CD1c-positive myeloid dendritic cell (primary cell): ENCODE measurements around the gene SYT6.

Experiments
- DNase-seq: peaks from one replicate; pipeline ENCODE4 v3.0.0-alpha.2; 2016; ENCODE audit errors: extremely low spot score

Gene SYT6

DNA sequence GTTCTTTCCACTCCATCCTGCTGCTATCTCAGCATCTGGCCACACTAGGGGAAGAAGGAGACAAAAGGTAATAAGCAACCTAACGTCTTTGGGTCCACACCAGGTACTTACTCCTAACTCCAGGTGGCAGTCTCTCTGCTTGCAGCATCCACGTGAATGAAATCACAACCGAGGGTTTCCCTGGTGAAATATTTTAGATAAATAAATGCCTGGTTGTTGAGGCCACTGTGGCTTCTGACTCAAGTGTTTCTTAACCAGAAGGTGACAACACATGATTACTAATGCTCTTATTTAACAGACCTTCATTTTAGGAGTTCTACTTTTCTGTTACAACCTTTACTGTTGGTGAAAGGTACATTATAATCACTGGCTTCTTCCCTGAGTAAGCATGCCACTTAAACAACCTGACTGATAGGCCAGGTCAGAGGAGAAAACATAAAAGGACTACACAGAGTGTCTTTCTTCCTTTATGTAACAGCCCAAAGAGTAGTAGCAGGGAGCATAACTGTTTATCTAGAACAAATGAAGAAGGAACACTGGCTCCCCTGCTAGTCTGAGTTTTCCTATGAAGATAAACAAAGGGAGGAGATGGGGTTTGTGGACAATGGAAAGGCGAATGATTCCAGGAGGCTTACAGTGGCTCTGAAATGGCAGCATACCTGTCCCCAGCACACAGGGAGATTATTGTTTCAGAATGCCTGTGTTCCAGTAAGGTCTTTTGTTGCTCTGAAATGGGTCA lies 59.9 kb downstream of the SYT6 start:
- DNase-seq = peak; percentile 26

DNA sequence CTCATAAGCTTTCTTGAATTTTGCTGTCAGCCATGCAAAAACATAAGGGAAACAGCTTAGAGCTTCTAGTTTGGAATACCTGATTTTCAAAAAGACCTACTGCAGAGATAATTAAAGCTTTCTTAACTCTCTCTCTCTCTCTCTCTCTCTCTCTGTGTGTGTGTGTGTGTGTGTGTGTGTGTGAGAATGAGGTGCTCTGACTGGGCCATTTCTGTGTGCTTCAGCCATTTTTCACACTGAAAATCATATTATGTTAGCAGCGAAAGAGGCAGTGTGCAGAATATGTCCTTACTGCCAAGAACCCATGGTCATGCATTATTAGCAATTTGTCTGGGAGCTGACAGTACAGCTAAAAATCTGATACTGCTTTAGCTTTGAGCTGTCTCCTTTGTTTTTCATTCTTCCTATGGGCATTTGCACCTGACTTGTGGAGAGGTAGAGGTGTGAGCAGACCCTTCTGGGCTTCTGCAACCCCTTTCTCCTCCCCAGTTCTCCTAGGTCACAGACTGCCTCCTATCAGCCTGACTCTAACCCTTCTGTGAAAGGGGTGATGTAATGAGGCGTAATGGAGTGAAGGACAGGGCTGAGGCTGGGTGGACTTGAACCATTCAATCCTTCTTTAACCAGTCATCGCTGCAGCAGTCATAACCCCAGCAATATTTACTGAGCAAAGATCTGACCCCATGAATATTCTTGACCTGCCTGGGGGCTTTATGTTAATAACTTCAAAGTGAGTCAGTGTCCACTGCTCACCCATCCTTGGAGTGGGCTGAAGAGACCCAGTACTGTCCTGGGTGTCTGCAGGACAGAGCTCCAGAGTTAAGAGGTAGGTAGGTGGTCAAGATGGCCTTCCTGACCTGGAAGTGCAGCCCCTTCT lies 61.2 kb downstream of the SYT6 start:
- no peak for DNase-seq

DNA sequence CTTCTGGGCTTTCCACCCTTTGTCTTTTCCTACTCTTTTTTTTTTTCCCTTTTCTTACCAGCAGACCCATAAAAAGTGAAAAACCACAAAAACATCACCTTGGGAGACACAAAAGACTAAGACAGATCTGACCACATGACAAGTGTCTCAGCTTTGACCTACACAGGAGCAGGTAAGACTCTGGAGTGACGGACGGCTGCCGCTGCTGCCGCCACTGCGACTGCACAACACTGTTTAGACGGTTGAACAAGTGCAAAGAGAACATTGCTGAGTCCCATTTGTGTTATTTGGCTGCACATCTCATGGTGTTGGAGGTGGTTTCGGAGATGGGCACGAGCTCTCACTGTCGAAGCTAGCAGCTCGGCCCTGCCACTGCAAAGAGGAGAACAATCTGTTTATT lies 62.0 kb downstream of the SYT6 start:
- no peak for DNase-seq

DNA sequence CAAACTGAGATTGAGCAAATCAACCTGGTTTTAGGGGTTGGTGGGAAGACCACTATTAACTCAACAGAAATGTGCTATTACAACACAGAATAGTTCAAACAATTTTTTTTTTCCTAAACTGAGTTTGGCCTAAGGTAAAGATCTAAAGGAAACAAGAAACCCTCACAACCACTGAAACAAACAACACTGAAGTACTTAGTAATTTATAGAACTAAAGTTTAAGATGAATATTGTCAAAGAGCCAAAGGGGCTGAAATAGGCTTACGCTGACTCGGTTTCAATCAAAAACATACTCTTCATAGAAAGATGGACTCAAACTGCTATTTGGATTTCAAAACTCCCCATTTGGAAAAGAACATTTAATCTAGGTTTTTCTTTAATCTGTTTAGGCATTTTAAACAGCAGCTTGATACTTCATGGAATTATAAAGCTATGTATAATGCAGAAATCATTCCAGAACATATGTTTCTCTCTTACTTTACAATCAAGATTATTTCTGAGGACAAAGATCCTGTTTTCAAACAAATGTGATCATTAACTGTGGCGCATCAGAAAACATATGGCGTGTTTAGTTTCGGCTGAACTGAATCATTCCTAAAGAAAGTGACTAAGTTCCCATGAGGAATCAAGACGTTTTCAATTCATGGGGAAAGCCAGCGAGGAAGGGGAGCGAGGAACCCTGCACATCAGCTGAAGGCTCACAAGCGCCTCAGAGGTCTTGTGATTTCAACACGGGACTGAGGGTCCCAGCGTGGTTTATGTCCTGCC lies 62.7 kb downstream of the SYT6 start:
- DNase-seq = no peak

DNA sequence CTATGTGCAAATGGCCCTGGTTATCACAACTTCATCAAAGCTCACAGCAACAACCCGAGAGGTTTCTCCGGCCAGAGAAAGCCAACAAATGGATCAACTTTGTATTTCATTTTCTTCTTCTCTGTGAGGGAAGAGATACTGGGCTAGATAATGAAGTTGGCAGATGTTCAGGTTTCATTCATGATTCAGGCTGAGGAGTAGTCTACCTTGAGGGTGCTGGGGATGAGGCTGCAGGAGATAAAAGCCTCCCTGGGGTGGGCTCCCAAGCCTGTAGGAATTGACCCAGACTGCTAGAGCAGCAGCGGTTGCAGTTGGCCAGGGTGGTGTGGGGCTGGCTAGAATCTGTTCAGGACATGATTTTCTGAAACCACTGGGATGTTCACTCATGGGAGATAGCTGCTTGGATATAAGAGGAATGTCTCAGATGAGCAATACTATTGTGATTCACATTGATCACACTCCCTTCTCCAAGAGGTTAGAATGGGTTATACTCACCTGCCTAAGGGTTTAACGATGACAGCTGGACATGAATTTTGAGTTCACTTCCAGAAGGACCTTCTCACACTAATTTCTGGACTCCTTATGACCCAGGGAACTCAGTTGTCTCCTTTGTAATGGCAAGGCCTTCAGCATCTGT lies 64.0 kb downstream of the SYT6 start:
- DNase-seq = no peak

DNA sequence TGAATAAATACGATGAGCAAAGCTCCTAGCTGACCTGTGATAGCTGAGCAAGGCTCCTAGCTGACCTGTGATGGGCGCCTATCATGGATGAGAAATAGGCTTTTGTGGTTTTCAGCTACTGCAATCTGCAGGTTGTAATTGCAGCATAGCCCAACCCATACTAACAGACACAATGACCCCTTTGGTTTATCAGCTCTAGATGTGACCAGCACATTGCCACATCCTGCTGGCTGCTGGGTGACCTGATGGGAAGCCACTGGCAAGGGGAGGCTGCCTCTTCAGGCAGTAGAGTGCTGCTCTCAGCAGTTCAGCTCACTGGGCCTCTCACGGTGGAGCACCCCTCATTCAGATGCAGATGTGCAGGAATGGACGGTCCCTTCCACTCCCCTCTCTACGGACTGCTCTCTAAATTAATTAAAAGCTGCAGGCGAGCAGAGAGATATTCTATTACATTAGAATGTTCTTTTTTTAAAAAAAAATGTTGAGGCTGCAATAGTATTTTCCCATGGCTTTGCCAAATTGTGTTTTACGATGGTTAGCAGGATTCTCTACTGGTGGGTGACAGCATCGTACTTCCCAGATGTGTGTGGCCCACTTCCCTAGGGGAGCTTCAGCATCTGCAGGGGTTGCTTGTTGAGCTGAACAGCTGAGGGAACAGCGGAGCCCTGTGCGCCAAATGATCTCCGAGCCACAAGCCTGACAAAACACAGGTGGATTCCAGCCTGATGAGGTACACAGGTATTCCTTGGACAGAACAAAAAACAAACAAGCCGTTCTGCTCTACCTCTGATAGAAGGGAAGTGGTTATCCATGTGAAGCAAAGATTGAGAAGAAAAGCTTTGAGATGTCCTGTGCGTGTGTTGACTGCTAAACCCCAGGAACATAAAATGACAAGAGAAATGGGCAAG lies 65.0 kb downstream of the SYT6 start:
- no peak for DNase-seq

DNA sequence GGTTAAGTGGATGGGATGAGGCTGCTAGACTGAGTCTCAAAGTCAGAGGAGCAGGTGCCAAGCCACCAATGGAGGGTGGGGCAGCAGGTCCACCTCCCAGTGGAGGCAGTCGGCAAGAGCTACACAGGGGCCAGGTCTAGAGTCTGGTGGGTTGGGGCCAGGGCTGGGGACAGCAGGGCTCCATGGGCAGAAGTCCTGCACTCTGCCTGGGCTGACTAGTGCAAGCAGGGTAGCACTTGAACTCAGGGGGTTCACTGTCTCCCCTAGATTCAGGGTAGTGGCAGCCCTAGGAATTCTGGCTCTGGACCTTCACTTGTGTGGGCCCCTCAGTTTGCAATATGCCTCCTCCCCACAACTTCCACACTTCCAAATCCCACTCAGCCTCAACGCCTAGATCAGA lies 66.2 kb downstream of the SYT6 start:
- DNase-seq = no peak

DNA sequence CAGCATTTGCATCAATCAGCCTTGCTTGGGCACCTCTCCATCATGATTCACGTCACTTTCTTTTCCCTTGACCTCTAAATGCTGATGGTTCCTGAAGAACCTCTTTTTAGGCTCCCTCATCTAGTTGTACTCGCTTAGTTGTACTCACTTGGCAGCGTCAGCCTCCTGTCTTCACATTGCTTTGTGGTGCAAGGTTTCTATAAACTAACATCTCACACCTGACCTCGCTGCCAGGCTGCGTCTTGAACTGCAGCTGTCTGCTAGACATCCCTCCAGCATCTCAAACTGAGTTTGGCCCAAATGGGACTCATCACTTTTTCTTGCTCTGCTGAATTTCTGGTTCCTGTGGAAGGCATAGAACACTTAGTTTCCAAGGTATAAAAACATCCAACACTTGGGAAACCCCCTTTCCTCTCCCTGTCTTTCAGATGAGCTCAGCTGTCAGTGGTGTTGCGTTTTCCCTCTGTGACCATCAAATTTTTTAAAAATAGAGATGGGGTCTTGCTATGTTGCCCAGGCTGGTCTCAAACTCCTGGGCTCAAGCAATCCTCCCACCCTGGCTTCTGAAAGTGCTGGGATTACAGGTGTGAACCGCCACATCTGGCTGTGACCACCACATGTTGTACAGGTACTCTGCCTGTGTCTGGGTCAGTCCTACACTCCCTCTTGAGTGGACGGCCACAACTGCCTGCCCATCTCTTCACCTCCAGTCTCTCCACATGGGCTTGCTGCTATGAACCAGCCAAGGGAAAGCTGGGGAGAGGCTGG lies 66.9 kb downstream of the SYT6 start:
- DNase-seq = no peak

DNA sequence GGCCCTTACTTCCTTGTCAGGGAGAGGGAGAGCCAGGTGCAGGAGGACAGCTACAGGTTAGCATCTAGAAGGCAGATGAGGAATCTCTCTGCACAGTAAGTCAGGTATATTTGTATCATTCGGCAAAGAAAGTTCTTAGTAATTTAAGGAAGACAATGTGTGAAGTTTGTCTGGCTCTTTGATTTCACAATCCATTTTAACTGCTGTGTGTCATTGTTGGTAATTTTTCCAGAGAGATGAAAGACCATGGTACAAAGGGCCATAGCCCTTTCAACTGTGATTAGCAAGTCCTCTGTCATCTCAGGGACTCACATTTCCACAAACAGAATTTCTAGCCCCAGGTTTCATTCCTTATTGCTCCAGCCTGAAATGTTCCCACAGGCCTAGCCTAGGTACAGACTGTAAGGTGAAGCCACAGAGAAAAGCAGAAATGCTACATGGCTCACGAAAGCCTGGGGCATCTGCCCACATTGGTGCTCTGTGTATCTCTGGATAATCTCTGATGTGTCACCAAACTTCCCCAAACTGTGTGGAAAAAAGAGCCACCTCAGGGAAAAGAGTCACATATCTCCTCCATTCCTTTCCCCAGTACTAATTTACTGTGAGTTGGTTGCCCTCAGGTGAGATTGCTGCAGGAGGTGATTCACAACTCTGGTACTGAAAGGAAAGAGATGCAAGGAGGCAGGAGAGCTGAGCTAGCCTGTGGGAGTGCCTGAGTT lies 70.6 kb downstream of the SYT6 start:
- DNase-seq = peak; percentile 70

DNA sequence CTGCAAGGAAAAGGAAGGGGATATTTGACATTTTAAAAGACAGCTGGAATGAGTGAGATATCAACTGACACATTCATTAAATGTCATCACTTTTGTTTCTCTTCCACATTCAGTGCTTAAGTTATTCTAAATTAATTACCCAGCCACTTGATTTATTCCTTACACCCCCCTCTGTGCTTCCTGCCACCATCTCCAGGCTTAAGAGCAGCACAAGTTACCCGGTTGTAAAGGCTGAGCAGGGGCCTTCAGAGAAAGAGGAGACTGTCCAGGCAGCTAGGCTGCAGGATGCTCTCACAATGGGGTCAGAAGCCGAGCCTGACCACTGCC lies 71.4 kb downstream of the SYT6 start:
- no peak for DNase-seq

DNA sequence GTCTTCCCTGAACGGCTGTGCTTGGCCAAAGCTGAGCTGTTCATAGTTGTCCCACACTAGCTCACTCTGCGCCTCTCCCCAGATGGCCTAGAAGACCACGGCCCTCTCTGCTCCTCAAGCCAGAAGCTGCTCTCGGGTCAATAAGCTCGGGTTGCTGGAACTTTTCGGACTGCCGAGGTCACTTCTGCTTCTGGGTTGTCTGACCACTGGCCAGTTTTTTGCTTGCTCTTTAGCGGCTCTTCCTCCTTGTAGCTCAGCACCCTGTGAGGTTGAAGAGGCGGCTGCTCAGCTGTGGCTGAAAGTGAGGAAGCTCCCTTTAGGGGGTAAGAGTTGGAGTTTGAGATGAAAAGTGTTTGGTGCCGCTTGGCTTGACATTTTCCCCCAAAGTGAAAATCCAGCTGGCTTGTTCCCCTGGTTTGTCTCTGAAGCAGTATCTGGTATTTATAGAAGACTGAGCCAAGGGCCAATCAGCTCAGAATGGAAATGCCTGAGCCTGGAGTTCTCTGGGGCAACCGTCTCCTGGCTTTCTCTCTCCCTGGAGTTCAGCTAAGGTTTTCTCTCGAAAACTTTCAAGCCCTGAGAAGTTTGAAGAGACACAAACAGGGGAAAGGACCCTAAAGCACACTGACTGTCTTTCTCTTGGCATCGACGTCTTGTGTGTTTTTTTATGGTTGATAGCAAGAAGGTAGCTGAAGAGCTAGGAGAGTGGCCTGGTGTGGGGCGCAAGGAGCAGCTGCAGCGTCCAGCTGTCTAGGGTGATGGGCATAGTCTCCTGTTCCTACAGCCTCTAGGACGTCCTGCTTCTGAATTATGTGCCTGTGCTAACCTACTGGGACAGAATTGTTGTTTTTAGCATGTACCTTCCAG lies 72.0 kb downstream of the SYT6 start:
- DNase-seq = peak; percentile 74

DNA sequence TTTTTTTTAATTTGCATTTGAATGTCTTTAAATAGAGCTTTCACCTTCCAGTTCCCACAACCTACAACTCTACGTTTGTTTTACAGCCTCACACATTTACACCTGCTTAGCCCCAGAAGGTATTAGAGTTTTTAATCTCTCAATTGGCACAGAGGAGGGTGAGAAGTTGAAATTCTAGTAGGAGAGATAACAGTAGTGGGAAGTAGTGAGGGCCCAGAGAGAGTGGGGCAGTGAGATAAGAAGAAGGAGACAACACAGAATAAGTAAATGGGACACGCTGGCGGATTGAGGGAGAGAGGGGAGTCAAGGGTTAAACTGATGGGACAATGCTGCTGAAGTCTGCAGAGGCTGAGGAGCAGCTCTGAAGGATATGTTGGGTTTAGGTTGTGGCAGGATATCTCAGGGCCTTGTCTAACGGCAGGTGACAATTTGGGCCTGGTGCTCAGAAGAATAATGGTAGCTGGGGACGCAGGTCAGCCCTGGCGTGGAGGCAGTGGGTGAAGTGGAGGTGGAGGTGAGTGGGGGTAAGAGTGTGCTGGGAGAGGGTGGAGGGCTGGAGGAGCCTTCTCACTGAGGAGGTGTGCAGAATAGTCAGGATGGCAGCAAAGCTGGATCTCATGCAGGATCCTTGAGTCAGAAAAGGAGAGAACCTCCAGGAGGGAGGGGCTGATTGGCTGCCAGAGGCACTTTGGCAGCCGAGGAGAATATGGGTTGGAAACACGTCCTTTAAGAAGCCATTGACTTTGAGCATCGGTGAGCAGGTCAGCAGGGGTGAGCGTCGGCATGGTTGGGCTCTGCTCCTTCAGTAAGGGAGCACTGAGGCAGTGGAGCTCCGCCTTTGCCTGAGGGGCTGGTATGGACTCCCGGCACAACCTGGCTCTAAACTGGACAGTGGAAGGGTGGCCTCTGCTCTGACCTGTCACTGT lies 72.9 kb downstream of the SYT6 start:
- no peak for DNase-seq

DNA sequence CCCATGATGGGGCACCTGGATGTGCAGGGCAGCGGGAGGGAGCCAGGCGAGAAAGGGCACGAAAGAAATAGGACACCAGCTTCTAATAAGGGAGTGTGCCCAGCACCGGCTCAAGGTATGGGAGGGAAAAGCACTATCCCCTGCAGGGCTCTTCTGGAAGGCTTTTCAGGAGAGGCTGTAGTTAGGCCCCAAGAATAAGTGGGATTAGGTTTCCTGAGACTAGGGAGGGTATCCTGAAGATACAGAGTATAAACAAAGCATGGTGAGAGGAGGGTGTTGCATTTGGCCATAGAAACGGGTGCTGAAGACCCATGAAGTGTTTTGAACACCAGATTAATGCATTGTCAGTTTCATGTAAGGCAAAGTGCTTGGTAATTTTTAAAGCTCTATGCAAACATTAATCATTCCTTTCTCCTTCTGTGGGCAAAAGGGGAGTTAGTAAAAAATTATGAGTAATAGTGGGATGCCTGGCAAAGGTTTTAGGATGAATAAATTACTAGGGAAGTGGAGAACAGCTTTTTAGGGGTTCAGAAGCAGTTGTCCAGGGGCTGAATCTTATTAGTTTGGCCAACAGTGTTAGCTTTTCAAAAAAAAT lies 74.0 kb downstream of the SYT6 start:
- no peak for DNase-seq

DNA sequence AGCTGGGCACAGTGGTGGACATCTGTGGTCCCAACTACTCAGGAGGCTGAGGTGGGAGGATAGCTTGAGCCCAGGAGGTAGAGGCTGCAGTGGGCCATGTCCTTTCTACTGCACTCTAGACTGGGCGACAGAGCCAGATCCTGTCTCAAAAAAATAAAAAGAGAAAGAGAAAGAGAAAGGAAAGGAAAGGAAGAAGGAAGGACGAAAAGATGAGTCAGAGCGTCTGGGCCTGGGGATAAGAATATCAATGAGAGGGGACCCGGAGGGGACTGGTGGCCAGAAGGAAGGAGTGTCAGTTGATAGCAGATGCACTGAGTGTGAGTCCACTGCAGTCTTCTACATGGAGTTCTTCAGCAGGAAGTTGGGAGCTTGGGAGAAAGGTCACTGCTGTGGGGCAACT lies 75.6 kb downstream of the SYT6 start:
- DNase-seq = no peak

DNA sequence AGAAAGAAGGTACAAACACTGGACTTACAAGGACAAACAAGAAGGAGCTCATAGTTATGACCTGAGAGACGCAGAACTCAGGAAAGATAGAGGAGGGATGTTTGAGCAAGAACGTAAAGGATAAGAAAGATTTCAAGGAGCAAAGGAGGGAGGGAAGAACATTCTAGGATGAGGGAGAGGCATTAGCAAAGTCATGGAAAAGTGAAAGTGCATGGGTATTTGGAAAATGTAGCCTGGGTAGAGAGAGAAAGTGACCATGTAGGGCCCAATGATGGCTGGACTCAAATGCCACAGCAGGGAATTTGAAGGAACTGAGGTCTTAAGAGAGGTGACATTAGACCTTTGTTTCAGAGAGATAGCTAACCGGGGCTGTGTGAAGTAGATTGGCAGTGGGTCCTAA lies 76.5 kb downstream of the SYT6 start:
- no peak for DNase-seq

DNA sequence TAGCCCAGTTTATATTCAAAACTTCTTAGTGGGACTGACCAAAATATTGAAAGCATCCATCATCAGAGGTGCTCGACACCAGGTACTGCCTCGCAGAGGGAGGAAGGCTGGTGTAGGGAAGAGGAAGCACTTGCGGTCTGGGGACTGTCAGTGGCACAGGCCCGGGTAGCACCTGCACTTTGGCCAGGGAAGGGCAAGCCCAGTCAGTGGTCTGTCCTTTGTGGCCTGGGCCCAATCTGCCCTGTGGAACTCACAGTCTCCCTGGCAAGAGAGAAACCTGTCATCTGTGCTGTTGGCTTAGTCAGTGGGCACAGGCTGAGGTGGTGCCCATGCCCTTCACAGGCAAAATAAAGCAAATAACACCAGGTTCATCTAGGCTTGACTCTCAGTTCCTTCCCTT lies 77.4 kb downstream of the SYT6 start:
- DNase-seq = no peak

DNA sequence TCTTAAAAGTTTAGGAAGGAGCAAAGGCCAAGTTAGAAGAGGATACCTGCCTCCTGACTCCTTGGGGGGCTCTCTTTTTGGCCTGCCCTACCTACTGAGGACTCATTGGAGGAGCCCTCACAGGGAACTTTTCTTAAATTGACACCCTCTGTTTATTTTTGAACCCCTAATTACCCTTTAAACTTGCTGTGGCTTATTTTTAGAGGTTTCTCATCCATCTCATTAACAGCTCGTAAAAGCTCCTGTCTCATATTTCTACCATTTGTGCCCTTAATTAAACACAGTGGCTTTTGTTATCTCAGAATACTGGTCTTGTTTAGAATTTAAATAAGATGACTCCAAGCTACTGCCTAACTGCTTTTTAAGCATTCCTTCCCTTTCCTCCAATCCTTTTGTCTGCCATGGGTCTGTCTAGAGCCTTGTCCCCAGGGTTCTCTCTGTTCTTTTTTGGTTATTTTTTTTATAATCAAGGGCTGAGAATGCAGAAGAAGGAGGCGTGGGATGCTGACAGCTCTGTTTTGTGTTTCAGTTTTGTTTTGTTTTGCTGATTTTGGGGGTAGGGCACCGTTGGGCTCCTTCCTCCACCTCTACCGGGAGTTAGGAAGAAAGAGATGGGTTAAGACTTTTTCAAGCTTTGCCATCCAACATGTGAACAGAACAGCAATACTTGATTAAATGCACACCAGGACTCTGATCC lies 78.0 kb downstream of the SYT6 start:
- peak; percentile 16 for DNase-seq
